ENCODE results near the gene PFDN5. TPM values are rescaled to one million over a fixed set of nuclear protein-coding genes. Genes with fewer than 3 reads are reported as not detected.
"Not testable (repeated sequence)": the region's sequence is repeated elsewhere in the genome, so short reads cannot be mapped to it uniquely, and the experiment has no call there.

Gene PFDN5
- total RNA-seq, 1 donor from 2014 or later, result 350 TPM

GRCh38 chr12:53286448-53286847 lies 8.9 kb upstream of the PFDN5 start:
- no peak for DNase-seq (ENCODE audit: low read depth in 2 of 2)

GRCh38 chr12:53287741-53288216 lies 7.6 kb upstream of the PFDN5 start:
- DNase-seq (ENCODE audit: low read depth in 2 of 2), result peak; percentile 43 to 70

DNA sequence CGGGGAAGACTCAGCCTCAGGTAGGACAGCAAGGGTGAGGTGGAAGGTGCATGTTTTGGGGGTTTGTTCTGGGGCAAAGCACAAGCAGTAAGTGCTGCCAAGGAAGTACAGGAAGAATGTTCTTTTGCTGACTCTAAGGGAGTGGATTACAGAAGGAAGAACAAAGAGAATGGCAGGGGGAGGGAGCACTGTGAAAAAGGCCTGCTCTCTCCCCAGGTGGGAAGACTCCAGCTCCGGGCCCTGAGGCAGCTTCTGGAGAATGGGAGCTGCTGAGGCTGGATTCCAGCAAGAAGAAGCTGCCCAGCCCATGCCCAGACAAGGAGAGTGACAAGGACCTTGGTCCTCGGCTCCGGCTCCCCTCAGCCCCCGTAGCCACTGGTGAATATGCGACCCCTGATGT lies 7.0 kb upstream of the PFDN5 start:
- DNase-seq (ENCODE audit: low read depth in 2 of 2), result no peak

DNA sequence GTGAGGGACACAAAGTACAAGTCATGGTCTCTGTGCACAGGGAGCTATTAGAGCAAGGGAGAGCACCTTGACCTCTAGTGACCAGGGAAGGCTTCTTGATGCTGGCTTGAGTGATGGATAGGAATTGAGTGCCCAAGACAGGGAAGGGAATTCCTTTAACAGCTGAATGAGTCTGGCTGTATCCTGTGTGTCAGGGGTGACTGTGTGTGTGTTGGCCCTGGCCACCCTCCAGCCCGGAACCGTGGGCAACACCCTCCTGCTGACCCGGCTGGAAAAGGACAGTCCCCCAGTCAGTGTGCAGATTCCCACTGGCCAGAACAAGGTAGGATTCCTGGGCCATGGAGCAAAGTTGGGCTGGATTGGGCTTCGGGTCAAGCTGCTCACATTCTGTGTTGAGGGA lies 5.5 kb upstream of the PFDN5 start:
- peak in 1 of 2 donors; percentile 43 for DNase-seq (ENCODE audit: low read depth in 2 of 2)

- no peak for DNase-seq (ENCODE audit: low read depth in 2 of 2)
Observed at GRCh38 chr12:53290661-53291060, 4.7 kb upstream of the PFDN5 start.

GRCh38 chr12:53292426-53292825 lies 2.9 kb upstream of the PFDN5 start:
- no peak for DNase-seq (ENCODE audit: low read depth in 2 of 2)

GRCh38 chr12:53295891-53296219 lies 513 bp downstream of the PFDN5 start:
- DNase-seq (ENCODE audit: low read depth in 2 of 2), result no peak

GRCh38 chr12:53297106-53297505 lies 1.8 kb downstream of the PFDN5 start:
- DNase-seq (ENCODE audit: low read depth in 2 of 2), result not testable (repeated sequence)

DNA sequence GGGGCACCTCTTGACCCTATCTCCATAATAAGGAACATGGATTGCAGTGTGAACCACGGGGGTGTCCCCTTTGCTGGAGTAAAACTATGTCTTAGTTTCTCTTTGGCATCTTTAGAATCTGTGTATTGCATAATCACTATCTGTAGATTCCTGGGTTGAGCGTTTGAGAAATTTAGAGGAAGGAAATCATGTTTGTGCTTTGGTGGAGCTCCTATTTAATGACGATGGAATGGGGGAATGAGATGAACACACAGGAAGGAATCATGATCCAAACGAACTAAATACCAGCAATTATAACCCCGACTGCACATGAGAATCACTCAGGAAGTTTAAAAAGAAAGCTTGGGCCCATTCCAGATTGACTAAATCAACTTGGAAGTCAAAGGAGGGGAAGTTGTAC lies 2.8 kb downstream of the PFDN5 start:
- DNase-seq (ENCODE audit: low read depth in 2 of 2), result no peak

GRCh38 chr12:53299101-53299453 lies 3.7 kb downstream of the PFDN5 start:
- peak; percentile 51 to 66 for DNase-seq (ENCODE audit: low read depth in 2 of 2)

GRCh38 chr12:53299454-53300180 lies 4.3 kb downstream of the PFDN5 start, which contains the start of gene MYG1:
MYG1 (plus strand) TSS chr12:53299695; CDS start chr12:53299738, 43 bp downstream.
- DNase-seq (ENCODE audit: low read depth in 2 of 2), result peak; percentile 73 to 90

DNA sequence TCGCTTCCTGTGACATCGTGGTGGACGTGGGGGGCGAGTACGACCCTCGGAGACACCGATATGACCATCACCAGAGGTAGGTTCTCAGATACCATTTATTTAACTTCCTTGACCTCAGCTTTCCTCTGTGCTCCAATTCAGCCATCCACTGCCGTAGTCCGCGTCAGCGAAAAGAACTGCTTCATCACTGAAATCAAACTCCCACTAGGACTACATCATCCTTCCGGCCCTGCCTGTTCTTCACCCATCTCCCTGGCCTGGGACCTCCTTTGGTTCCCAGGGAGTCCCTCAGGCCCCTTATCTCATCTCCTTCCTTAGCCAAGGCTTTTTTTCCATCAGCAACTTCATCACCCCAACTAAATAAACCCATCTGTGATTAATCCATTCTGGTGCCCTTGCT lies 4.8 kb downstream of the PFDN5 start:
- peak in 1 of 2 donors; percentile 21 for DNase-seq (ENCODE audit: low read depth in 2 of 2)

DNA sequence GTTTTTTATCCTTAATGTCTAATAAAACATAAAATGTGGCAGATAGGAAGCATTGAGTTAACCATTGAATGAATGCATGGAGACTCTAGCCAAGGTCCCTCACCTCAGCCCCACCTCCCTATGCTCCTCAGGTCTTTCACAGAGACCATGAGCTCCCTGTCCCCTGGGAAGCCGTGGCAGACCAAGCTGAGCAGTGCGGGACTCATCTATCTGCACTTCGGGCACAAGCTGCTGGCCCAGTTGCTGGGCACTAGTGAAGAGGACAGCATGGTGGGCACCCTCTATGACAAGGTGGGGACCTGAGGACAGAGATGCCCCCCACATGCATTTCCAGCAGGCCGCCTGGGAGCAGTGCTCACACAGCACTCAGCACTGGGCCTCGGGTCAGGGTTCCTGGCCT lies 7.6 kb downstream of the PFDN5 start:
- DNase-seq (ENCODE audit: low read depth in 2 of 2), result no peak

DNA sequence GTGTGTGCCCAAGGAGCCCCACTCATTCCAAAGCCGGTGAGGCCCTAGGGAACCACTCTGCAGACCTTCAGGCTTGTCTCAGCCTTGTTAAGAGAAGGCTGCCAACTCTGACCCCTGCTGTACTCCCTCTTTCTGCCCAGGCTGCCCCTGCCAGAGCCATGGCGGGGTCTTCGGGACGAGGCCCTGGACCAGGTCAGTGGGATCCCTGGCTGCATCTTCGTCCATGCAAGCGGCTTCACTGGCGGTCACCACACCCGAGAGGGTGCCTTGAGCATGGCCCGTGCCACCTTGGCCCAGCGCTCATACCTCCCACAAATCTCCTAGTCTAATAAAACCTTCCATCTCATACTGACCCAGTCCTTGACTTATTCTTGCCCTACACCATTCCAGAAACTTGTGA lies 11.5 kb downstream of the PFDN5 start:
- no peak for DNase-seq (ENCODE audit: low read depth in 2 of 2)

- DNase-seq (ENCODE audit: low read depth in 2 of 2), result no peak
Observed at GRCh38 chr12:53308276-53308675, 12.9 kb downstream of the PFDN5 start.

GRCh38 chr12:53313996-53314395 lies 18.7 kb downstream of the PFDN5 start:
- DNase-seq (ENCODE audit: low read depth in 2 of 2), result no peak

- no peak for DNase-seq (ENCODE audit: low read depth in 2 of 2)
Observed at GRCh38 chr12:53320352-53321195, 25.2 kb downstream of the PFDN5 start.

DNA sequence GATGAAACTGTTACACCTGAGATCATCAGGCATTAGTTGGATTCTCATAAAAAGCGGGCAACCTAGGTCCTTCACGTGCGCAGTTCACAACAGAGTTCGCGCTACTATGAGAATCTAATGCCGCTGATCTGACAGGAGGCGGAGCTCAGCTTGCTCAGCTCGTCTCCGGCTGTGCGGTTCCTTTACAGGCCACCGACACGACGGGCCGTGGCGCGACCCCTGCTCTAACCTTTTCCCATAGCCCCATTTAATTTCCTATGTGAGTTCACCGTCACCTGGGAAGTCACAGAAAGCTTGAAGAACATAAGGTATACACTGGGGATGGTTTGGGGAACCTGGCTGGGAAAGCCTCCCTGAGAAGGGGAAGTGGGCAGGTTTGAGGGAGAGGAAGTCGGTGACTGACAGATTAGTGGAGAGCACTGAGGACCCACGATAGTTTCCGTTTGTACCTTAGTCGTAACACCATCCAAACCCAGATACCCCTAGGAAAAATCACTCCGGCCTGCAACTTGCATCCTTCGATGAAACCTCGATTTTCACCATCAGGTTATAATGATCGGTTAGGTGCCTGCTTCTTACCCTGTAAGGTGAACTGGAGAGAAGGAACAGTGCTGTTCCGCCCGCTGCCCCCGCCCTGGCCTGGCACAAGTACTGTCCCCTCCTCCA lies 28.9 kb downstream of the PFDN5 start:
- DNase-seq (ENCODE audit: low read depth in 2 of 2), result no peak

- peak; percentile 63 to 91 for DNase-seq (ENCODE audit: low read depth in 2 of 2)
Observed at GRCh38 chr12:53324779-53325510, 29.6 kb downstream of the PFDN5 start.

GRCh38 chr12:53325511-53326061 lies 30.2 kb downstream of the PFDN5 start:
- DNase-seq (ENCODE audit: low read depth in 2 of 2), result peak in 1 of 2 donors; percentile 36
